Measurements from ENCODE around the gene PTPRM.

The PTPRM gene

DNA sequence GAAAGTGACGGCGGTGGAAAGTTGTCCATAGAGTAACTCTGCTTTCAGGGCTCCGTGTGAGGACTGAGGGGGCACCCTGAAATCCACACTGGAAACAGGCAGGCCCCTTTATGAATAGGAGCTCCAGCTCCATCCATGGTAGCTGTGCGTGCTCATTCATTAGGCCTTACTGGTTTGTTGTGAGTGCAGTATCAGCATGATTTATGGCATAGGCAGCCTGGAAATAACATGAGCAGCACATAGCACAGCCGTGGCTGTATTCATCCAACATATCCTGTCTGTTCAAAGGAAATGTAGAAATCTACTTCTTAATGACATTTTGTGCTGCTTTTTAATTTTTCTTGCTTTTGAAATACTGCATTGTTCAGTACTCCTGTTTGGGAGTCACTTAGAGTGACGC, 627.3 kb downstream of the PTPRM start:
- no peak overlapping the region for H3K4me3 ChIP-seq
- no peaks in the 10 kb centered on the region for H3K4me1 ChIP-seq
- no peaks in the 10 kb centered on the region for H3K27me3 ChIP-seq
- H3K36me3 ChIP-seq, result no peaks in the 10 kb centered on the region
- H3K27ac ChIP-seq, result no peak overlapping the region
- H3K9me3 ChIP-seq, result no peaks in the 10 kb centered on the region
- TF ChIP-seq CTCF (IDR thresholded peaks at IDR 0.05), result no peak
- DNase-seq, result no peak
- intact Hi-C loops (cut with DNase I; ENCODE audit: low total_unique reads), result no loop called here

GRCh38 chr18:8196238-8196637, 629.1 kb downstream of the PTPRM start:
- Histone ChIP-seq H3K36me3 (no peaks in the 10 kb centered on the region), H3K27ac (no peak overlapping the region), H3K27me3 (no peaks in the 10 kb centered on the region), H3K4me1 (no peaks in the 10 kb centered on the region), H3K9me3 (no peaks in the 10 kb centered on the region), H3K4me3 (no peak overlapping the region)
- intact Hi-C loops (cut with DNase I; ENCODE audit: low total_unique reads), result no loop called here
- no peak for DNase-seq
- no peak for TF ChIP-seq CTCF (IDR thresholded peaks at IDR 0.05)

DNA sequence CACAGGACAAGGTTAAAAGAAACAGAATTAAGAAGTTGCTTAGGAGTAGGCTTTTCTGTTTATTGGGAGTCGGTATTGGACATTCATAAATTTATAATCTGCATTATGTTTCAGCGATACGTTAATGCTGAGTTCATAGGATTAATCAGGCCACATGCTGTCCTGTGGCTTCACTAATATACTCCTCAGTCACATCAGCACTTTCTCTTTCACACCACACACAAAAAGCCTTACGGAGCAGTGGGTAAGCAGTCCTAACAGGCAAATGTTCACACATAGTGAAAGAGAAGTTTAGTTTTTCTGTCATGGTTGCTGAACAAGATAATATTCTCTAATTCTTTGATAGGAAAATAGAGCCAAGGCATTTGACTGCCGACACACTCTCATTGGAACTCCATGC, 630.4 kb downstream of the PTPRM start:
- intact Hi-C loops (cut with DNase I; ENCODE audit: low total_unique reads), result no loop called here
- Histone ChIP-seq H3K4me3 (no peak overlapping the region), H3K36me3 (no peaks in the 10 kb centered on the region), H3K27ac (no peak overlapping the region), H3K27me3 (no peaks in the 10 kb centered on the region), H3K9me3 (no peaks in the 10 kb centered on the region), H3K4me1 (no peaks in the 10 kb centered on the region)
- no peak for DNase-seq
- TF ChIP-seq CTCF (IDR thresholded peaks at IDR 0.05), result no peak

- intact Hi-C loops (cut with DNase I; ENCODE audit: low total_unique reads), result no loop called here
- Histone ChIP-seq H3K4me1 (peaks cover 0 to 7% (median 0%) of the 10 kb centered on the region in 4 donors), H3K36me3 (no peaks in the 10 kb centered on the region), H3K27ac (no peak overlapping the region), H3K4me3 (no peak overlapping the region), H3K27me3 (no peaks in the 10 kb centered on the region), H3K9me3 (no peaks in the 10 kb centered on the region)
- DNase-seq, result no peak
- TF ChIP-seq CTCF (IDR thresholded peaks at IDR 0.05), result no peak
These were observed 640.9 kb downstream of the PTPRM start for GRCh38 chr18:8207996-8208395.

DNA sequence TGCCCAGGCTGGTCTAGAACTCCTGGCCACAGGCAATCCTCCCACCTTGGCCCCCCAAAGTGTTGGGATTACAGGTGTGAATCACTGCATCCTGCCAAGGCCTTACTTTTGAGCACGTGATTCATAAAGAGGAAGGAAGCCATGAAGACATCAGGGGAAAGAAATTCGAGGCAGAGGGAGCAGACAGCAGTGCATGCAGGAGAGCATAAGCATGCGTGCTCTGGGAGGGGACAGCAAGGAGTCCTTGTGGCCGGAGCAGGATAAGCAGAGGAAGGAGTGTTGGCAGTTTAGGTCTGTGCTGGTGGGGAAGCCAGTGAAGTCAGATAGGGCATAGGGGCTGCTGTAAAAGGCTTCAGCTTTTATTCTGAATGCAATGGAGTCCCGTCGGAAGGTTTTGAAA, 641.6 kb downstream of the PTPRM start:
- TF ChIP-seq CTCF (IDR thresholded peaks at IDR 0.05), result no peak
- intact Hi-C loops (cut with DNase I; ENCODE audit: low total_unique reads), result no loop called here
- Histone ChIP-seq H3K9me3 (no peaks in the 10 kb centered on the region), H3K36me3 (peaks cover 0 to 4% (median 0%) of the 10 kb centered on the region in 3 donors), H3K4me3 (no peak overlapping the region), H3K27ac (no peak overlapping the region), H3K27me3 (no peaks in the 10 kb centered on the region), H3K4me1 (peaks cover 0 to 7% (median 0%) of the 10 kb centered on the region in 4 donors)
- DNase-seq, result no peak

Measured in tibial artery (tissue), 4 donors.